Smooth muscle cell of the brain vasculature (primary cell): Measurements from ENCODE around the gene KANSL1.
"Not testable (repeated sequence)": the region's sequence is repeated elsewhere in the genome, so short reads cannot be mapped to it uniquely, and the experiment has no call there.

Source experiments
- DNase-seq: peaks from one replicate; pipeline ENCODE4 v3.0.0-alpha.2; 2012; ENCODE audit warnings: low read depth, low spot score

The KANSL1 gene

GRCh38 chr17:46038414-46038813 is 154.8 kb downstream of the KANSL1 start:
- DNase-seq: no peak

- no peak for DNase-seq
Observed at GRCh38 chr17:46037722-46038255, 155.4 kb downstream of the KANSL1 start.

GRCh38 chr17:46036491-46036890 is 156.7 kb downstream of the KANSL1 start:
- no peak for DNase-seq

- DNase-seq: no peak
Observed at GRCh38 chr17:46035112-46035818, 158.0 kb downstream of the KANSL1 start.

GRCh38 chr17:46033392-46033791 is 159.8 kb downstream of the KANSL1 start:
- DNase-seq: no peak

GRCh38 chr17:46032909-46033308 is 160.3 kb downstream of the KANSL1 start:
- DNase-seq: no peak

GRCh38 chr17:46031920-46032319 is 161.3 kb downstream of the KANSL1 start:
- DNase-seq: no peak

- no peak for DNase-seq
Observed at GRCh38 chr17:46031440-46031839, 161.8 kb downstream of the KANSL1 start.

- DNase-seq: no peak
Observed at GRCh38 chr17:46030752-46031151, 162.5 kb downstream of the KANSL1 start.

GRCh38 chr17:46029627-46030026 is 163.6 kb downstream of the KANSL1 start:
- no peak for DNase-seq

- DNase-seq: no peak
Observed at GRCh38 chr17:46028981-46029565, 164.2 kb downstream of the KANSL1 start.

GRCh38 chr17:46028374-46028773 is 164.9 kb downstream of the KANSL1 start:
- no peak for DNase-seq

- no peak for DNase-seq
Observed at GRCh38 chr17:46027976-46028325, 165.3 kb downstream of the KANSL1 start.

- DNase-seq: no peak
Observed at GRCh38 chr17:46027048-46027975, 165.9 kb downstream of the KANSL1 start.

- DNase-seq: no peak
Observed at GRCh38 chr17:46026166-46027047, 166.8 kb downstream of the KANSL1 start.

GRCh38 chr17:46025510-46026165 is 167.6 kb downstream of the KANSL1 start:
- no peak for DNase-seq

GRCh38 chr17:46025060-46025459 is 168.2 kb downstream of the KANSL1 start:
- no peak for DNase-seq

GRCh38 chr17:46024590-46024989 is 168.6 kb downstream of the KANSL1 start:
- DNase-seq: no peak

- DNase-seq: no peak
Observed at GRCh38 chr17:46023783-46024388, 169.3 kb downstream of the KANSL1 start.

- DNase-seq: not testable (repeated sequence)
Observed at GRCh38 chr17:46023366-46023765, 169.9 kb downstream of the KANSL1 start.
